Measurements from ENCODE around the gene FBN2.
"Not testable (repeated sequence)": the region's sequence is repeated elsewhere in the genome, so short reads cannot be mapped to it uniquely, and the experiment has no call there.

- TF ChIP-seq CTCF, POLR2A (IDR thresholded peaks at IDR 0.05): not testable (repeated sequence)
Observed at GRCh38 chr5:128400766-128401165, 137.3 kb downstream of the FBN2 start.

All from heart left ventricle (tissue), 13 donors.